HCT116 (cell line): ENCODE measurements around the gene ONECUT3. TPM values are rescaled to one million over a fixed set of nuclear protein-coding genes. Genes with fewer than 3 reads are reported as not detected.
A peak's percentile ranks its signal among the peaks of the same experiment; 100 is the strongest.

ENCODE experiments used
- ATAC-seq: fragments of 200-7000 bp; cut with Tn5 transposase; 2 replicates; pipeline ENCODE4 v1.9.1; 2020; ENCODE audit warnings: mild to moderate bottlenecking, moderate library complexity
- BruUV-seq: library from RNA; stranded (reverse); fragments of 400-500 nt; replicated peaks from 2 replicates; lab custom pipeline; 2021; lab: Mats Ljungman, UMichigan
- CTCF ChIA-PET: fragments of 300-600 bp; sonication (Branson Sonifier 250); formaldehyde crosslinking; loops from one replicate; lab custom pipeline; 2021; ENCODE audit warnings: antibody characterized with exemption; lab: Charles Lee
- POLR2A ChIA-PET: fragments of 300-600, 350-600 bp; sonication (Branson Sonifier 250); formaldehyde crosslinking; loops from one replicate; lab custom pipeline; 2021; ENCODE audit warnings: antibody characterized with exemption; lab: Charles Lee
- RAD21 ChIA-PET, 2 experiments: fragments of 300-600 bp; sonication (Branson Sonifier 250); formaldehyde crosslinking; loops; one replicate each; lab custom pipeline; 2023; ENCODE audit warnings: low total read pairs in 2 of 2; ENCODE audit not compliant: uncharacterized antibody in 2 of 2, unreplicated experiment in 2 of 2, low non-redundant PET in 1 of 2; lab: Charles Lee
- DNase-seq: peaks from one replicate; pipeline ENCODE4 v3.0.0-alpha.2; 2010; ENCODE audit warnings: low read depth, low spot score
- H2AFZ ChIP-seq: fragments of 200-600 bp; shearing (Covaris generic), sonication (generic); 2 replicates; pipeline ENCODE4 v1.6.1; 2017; ENCODE audit warnings: low read depth, mixed run types, mixed read lengths, antibody characterized with exemption, low read length; ENCODE audit not compliant: poor library complexity, severe bottlenecking
- H3K27ac ChIP-seq: 2 replicates; pipeline ENCODE4 v1.5.1; 2012; ENCODE audit warnings: low read depth, low read length
- H3K27me3 ChIP-seq: fragments of 200-600 bp; sonication (generic); 2 replicates; pipeline ENCODE4 v1.6.1; 2016; ENCODE audit warnings: mixed run types, low read length, mixed read lengths; ENCODE audit not compliant: insufficient read depth
- H3K36me3 ChIP-seq, 2 experiments: fragments of 200-500 bp in 1 of 2; fragments of 200-600 bp in 1 of 2; sonication (Bioruptor generic) in 1 of 2; sonication (generic) in 1 of 2; 2 replicates each; pipeline versions ENCODE4 v1.5.1 to v1.6.1; 2014 to 2016; ENCODE audit warnings: low read length in 2 of 2, inconsistent platforms in 1 of 2, mixed read lengths in 1 of 2, mixed run types in 1 of 2; ENCODE audit not compliant: insufficient read depth in 2 of 2, control insufficient read depth in 1 of 2
- H3K4me1 ChIP-seq, 2 experiments: fragments of 200-600 bp in 1 of 2; sonication (generic) in 1 of 2; 2 replicates each; pipeline versions ENCODE4 v1.5.1 to v1.6.1; 2012 to 2017; ENCODE audit warnings: low read length in 2 of 2, inconsistent platforms in 1 of 2, mild to moderate bottlenecking in 1 of 2, mixed read lengths in 1 of 2, mixed run types in 1 of 2, moderate library complexity in 1 of 2; ENCODE audit not compliant: insufficient read depth in 2 of 2, control insufficient read depth in 1 of 2
- H3K4me2 ChIP-seq: fragments of 200-600 bp; sonication (generic); 2 replicates; pipeline ENCODE4 v1.6.1; 2017; ENCODE audit warnings: mixed run types, low read length, mixed read lengths
- H3K4me3 ChIP-seq, 2 experiments: fragments of 200-600 bp in 1 of 2; sonication (generic) in 1 of 2; replicated peaks in 1 of 2; 2 replicates each; pipeline ENCODE4 v1.5.1; 2011 to 2016; ENCODE audit warnings: low read length in 2 of 2, control low read depth in 1 of 2, low read depth in 1 of 2, mild to moderate bottlenecking in 1 of 2, mixed read lengths in 1 of 2, mixed run types in 1 of 2
- H3K79me2 ChIP-seq: fragments of 200-600 bp; sonication (generic); 2 replicates; pipeline ENCODE4 v1.6.1; 2017; ENCODE audit warnings: mild to moderate bottlenecking, mixed run types, low read length, moderate library complexity, mixed read lengths; ENCODE audit not compliant: insufficient read depth
- H3K9ac ChIP-seq: fragments of 200-600 bp; sonication (generic); 2 replicates; pipeline ENCODE4 v1.6.1; 2016; ENCODE audit warnings: low read length, mixed read lengths
- H3K9me2 ChIP-seq: fragments of 200-600 bp; sonication (generic), shearing (Covaris generic); 2 replicates; pipeline ENCODE4 v1.6.1; 2017; ENCODE audit warnings: mixed run types, mild to moderate bottlenecking, moderate library complexity; ENCODE audit not compliant: insufficient read depth
- H3K9me3 ChIP-seq, 2 experiments: fragments of 200-500 bp in 1 of 2; fragments of 200-600 bp in 1 of 2; sonication (Bioruptor generic) in 1 of 2; sonication (generic) in 1 of 2; 2 replicates each; pipeline ENCODE4 v1.6.1; 2014 to 2017; ENCODE audit warnings: low read length in 2 of 2, mixed read lengths in 2 of 2, inconsistent platforms in 1 of 2, low read depth in 1 of 2, mild to moderate bottlenecking in 1 of 2, mixed run types in 1 of 2, moderate library complexity in 1 of 2; ENCODE audit not compliant: control insufficient read depth in 1 of 2, insufficient read depth in 1 of 2
- H4K20me1 ChIP-seq: fragments of 200-600 bp; sonication (generic), shearing (Covaris generic); 2 replicates; pipeline ENCODE4 v1.6.1; 2017; ENCODE audit warnings: mixed run types, mild to moderate bottlenecking, moderate library complexity; ENCODE audit not compliant: insufficient read depth
- EGR1 ChIP-seq: IDR thresholded peaks from 2 replicates; pipeline ENCODE4 v1.6.1; 2012; ENCODE audit warnings: low read depth
- EZH2 ChIP-seq: fragments of 200-600 bp; sonication (generic); IDR thresholded peaks from 2 replicates; pipeline ENCODE4 v1.6.1; 2017; ENCODE audit warnings: antibody characterized with exemption, mixed run types
- FOSL1 ChIP-seq: IDR thresholded peaks from 2 replicates; pipeline ENCODE4 v1.6.1; 2012; ENCODE audit warnings: low read depth
- SP1 ChIP-seq: IDR thresholded peaks from 2 replicates; pipeline ENCODE4 v1.6.1; 2012; ENCODE audit warnings: low read depth
- ZFX ChIP-seq: fragments of 450-650 bp; IDR thresholded peaks from 2 replicates; pipeline ENCODE4 v1.6.1; 2017
- intact Hi-C: fragments of 100-400 bp; cut with micrococcal nuclease; formaldehyde crosslinking; loops from 2 replicates; pipeline ENCODE4 v1.10.0; 2022
- total RNA-seq: library from RNA; stranded (reverse); gene quantifications from one replicate; pipeline ENCODE4 v1.2.1, GENCODE V29; 2021; ENCODE audit not compliant: unreplicated experiment
- TF ChIP-seq, protein P1 (sequence below): IDR thresholded peaks from 2 replicates; pipeline ENCODE4 v1.6.1; 2012
- TF ChIP-seq, protein P2 (sequence below): IDR thresholded peaks from 2 replicates; pipeline ENCODE4 v1.6.1; 2012

Gene ONECUT3
- total RNA-seq, 1 experiment from 2014 or later: 22.1 TPM

DNA sequence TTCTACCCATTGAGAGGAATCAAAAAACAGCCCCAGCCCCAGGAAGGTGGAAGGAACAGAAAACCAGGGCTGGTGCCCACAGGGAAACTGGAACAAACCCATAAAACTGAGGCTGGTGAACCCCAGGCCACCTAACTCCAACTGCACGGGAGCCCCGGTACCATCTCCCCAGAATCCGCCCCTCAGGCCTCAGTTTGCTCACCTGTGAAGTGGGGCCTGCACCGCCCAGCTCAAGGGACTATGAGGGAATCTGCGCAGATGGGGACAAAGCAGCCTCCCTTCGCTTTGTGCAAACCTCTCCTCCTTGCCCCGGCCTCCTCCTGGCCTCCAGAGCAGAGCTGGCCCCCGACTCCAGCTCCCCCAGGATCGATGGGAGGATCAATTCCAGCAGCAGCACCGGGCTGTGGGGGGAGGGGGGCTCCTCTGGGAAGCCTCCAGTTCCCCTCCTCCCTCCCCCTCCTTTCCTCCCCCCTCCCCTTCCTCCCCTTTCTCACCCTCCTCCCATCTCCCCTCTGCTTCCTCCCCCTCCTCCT, 9.1 kb upstream of the ONECUT3 start (continued):
- TF ChIP-seq ZFX (no peak), FOSL1 (no peak)
- TF ChIP-seq, protein P1, sequence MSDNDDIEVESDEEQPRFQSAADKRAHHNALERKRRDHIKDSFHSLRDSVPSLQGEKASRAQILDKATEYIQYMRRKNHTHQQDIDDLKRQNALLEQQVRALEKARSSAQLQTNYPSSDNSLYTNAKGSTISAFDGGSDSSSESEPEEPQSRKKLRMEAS: no peak
- TF ChIP-seq, all 23 proteins: peak for 0

DNA sequence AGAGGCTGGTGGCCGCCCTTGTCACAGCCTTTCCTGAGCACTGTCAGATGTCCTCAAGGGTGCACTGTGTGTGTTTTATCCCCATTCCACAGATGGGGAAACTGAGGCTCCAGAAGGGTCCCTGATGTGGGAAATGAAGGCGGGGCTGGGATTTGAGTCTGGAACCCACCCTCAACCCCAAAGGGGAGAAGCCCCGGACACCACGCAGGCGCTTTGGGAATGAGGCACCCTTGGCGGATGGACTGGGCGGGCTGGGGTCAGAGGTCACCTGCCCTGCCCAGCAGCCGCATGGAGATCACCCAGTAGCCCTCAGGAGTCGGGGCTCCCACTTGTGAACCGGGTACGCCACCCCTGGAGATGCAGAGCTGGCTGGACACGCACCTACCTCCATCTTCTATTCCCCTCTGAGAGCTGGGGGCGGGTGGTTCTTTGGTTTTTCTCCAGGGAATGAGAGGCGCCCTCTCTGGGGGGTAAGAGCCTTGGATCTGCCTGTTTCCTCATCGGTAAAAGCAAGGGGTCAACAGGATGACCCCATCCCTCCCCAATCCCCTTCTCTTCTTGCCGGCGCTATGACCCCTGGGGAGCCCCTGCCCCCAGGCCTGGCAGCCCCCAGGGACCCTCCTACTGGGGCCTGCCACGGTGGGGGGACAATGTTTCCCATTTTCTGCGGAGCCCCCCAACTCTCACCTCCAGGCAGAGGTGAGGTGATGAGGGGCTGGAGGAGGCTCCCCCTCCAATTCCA, 8.3 kb upstream of the ONECUT3 start:
- RAD21 ChIA-PET: no interaction called here
- Histone ChIP-seq H3K4me3 (peak overlapping the region; percentile 79 to 83), H3K27ac (peak overlapping the region; percentile 96), H3K9me3 (no peaks in the 10 kb centered on the region; a peak in 1 of 4 replicates), H3K9me2 (no peaks in the 10 kb centered on the region), H3K9ac (peak overlapping the region; percentile 80), H2AFZ (no peak overlapping the region), H3K79me2 (peaks cover 17% of the 10 kb centered on the region; the same call in 1 of the 2 replicates), H4K20me1 (no peaks in the 10 kb centered on the region), H3K36me3 (0 out of 4 replicates have a peak, but pooled peaks cover 0 to 3% of the 10 kb centered on the region in 2 experiments), H3K27me3 (no peaks in the 10 kb centered on the region), H3K4me2 (peak overlapping the region; percentile 95), H3K4me1 (peaks cover 22 to 53% of the 10 kb centered on the region in 2 experiments)
- no peak for ATAC-seq
- no peak for TF ChIP-seq EZH2
- TF ChIP-seq, protein P2, sequence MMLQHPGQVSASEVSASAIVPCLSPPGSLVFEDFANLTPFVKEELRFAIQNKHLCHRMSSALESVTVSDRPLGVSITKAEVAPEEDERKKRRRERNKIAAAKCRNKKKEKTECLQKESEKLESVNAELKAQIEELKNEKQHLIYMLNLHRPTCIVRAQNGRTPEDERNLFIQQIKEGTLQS: no peak
- TF ChIP-seq EGR1: no peak
- no peak for TF ChIP-seq SP1
- BruUV-seq: TSS peak; percentile 89
- no peak for DNase-seq
- POLR2A ChIA-PET: no interaction called here
- CTCF ChIA-PET: no interaction called here
- intact Hi-C loops: loop anchor here (5.0 kb wide), 1 partner anchor 73 kb away; no protein-coding TSS in a partner anchor
